MCF 10A (cell line): ENCODE data around the gene KLK13. TPM values are rescaled to one million over a fixed set of nuclear protein-coding genes. Genes with fewer than 3 reads are reported as not detected.
A peak's percentile ranks its signal among the peaks of the same experiment; 100 is the strongest.

ENCODE experiments used
- BruUV-seq: library from RNA; stranded (reverse); fragments of 400-500 nt; replicated peaks from 2 replicates; lab custom pipeline; 2021; lab: Mats Ljungman, UMichigan
- CTCF ChIA-PET: fragments of 300-600 bp; sonication (Branson Sonifier 250); formaldehyde crosslinking; extraction: SDS; loops from one replicate; lab custom pipeline; 2021; ENCODE audit warnings: antibody characterized with exemption, inconsistent platforms; lab: Yijun Ruan, JAX
- POLR2A ChIA-PET: fragments of 300-600, 350-650 bp; sonication (Branson Sonifier 250); formaldehyde crosslinking; extraction: SDS; loops from one replicate; lab custom pipeline; 2020; ENCODE audit warnings: antibody characterized with exemption, inconsistent platforms; lab: Yijun Ruan, JAX
- DNase-seq: peaks from one replicate; pipeline ENCODE4 v3.0.0-alpha.2; 2018; ENCODE audit not compliant: unreplicated experiment
- H3K27ac Mint-ChIP-seq: one replicate; pipeline ENCODE4 v1.8.0; 2022; ENCODE audit warnings: mild to moderate bottlenecking, low read depth, mixed read lengths; ENCODE audit not compliant: unreplicated experiment
- H3K27me3 Mint-ChIP-seq: one replicate; pipeline ENCODE4 v1.8.0; 2022; ENCODE audit warnings: mixed read lengths; ENCODE audit not compliant: insufficient read depth, unreplicated experiment
- H3K36me3 Mint-ChIP-seq: one replicate; pipeline ENCODE4 v1.8.0; 2022; ENCODE audit warnings: mild to moderate bottlenecking, moderate library complexity, mixed read lengths; ENCODE audit not compliant: insufficient read depth, unreplicated experiment
- H3K4me1 Mint-ChIP-seq: one replicate; pipeline ENCODE4 v1.8.0; 2022; ENCODE audit warnings: mixed read lengths; ENCODE audit not compliant: insufficient read depth, unreplicated experiment
- H3K4me3 Mint-ChIP-seq: one replicate; pipeline ENCODE4 v1.8.0; 2022; ENCODE audit warnings: mild to moderate bottlenecking, moderate library complexity, mixed read lengths; ENCODE audit not compliant: unreplicated experiment
- H3K9me3 Mint-ChIP-seq: one replicate; pipeline ENCODE4 v1.8.0; 2022; ENCODE audit warnings: mixed read lengths; ENCODE audit not compliant: unreplicated experiment
- intact Hi-C: fragments of 100-400 bp; cut with micrococcal nuclease; formaldehyde crosslinking; loops from 2 replicates; pipeline ENCODE4 v1.14.1; 2022
- total RNA-seq: library from RNA; stranded (reverse); gene quantifications from 2 replicates; pipeline ENCODE4 v1.2.3, GENCODE V29; 2022
- TF ChIP-seq, protein P1 (sequence below): fragments of 200-600 bp; IDR thresholded peaks from one replicate; pipeline ENCODE4 v1.8.0; 2022; ENCODE audit warnings: antibody characterized with exemption, mild to moderate bottlenecking; ENCODE audit not compliant: unreplicated experiment

Gene KLK13
- total RNA-seq, 1 experiment from 2014 or later = not detected

DNA sequence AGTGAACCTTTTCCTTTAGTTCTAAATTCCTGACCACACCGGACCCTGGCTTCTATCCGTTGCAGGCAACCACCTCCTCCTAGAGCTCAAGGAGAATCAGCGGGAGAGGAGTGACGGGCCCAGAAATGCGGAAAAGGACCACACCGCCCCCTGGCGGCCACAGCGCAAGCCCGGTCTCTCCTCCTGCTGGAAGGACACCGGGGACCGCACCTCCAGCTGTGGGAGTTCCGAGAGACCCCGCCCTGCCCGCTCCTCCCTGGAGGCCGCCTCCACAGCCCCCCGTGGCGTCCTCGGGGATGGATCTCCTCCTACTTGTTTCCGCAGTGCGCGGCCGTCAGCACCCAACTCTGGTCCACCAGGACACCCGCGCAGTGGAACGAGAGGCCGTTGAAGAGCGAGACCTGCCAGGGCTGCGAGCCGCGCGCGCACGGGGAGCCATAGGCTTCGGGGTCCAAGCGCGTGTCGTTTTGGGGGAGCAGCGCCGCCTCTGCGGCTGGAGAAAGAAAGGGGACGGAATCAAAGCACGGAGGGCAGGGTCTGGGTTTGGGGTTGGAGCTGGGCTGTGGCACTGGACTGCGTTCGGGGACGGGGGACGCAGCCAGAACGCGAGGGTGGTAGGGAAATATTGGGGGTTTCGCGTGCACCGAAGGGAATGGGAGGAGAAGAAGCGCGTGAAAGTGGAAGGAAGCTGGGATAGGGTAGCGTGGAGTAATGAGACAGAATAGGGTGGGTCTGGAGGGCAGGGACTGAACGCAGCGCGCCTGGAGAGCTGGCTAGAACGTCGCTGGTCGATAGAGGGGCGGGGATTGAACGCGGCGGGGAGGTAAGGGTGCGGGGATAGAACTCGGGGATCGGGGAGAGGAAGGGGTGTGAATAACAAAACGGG is 47.9 kb downstream of the KLK13 start:
- no TSS peak for BruUV-seq

DNA sequence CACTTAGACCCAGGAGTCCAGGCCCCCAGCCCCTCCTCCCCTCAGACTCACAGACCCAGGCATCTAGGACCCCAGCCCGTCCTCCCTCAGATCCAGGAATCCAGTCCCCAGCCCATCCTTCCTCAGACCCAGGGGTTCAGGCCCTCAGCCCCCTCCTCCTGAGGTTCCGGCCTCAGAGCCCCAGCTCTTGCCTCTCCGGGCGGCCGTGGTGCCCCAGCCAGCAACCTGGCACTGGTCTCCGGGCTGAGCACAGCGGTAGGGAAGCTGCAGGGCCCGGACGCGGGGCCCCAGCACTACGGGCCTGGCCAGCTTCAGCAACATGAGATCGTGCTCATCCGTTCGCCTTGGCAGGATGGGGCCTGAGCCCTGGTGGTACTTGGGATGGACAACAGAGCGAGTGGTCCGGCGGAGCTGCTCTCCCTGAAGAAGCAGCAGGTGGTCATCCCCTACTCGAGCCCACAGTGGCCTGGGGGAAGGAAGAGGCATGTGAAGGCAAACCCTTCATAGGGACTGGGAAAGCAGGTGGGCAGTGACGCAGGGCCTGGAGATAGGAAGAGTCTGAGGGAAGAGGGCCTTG is 49.1 kb downstream of the KLK13 start:
- Mint-ChIP-seq H3K4me1 (peaks cover 8% of the 10 kb centered on the region), H3K4me3 (no peak overlapping the region), H3K9me3 (no peaks in the 10 kb centered on the region), H3K27me3 (peaks cover 40% of the 10 kb centered on the region), H3K27ac (no peak overlapping the region), H3K36me3 (no peaks in the 10 kb centered on the region)
- CTCF ChIA-PET = interaction anchor here (0.6 to 2.8 kb wide), 6 partner anchors 19 to 142 kb away, joined by 3 to 13 read pairs (median 6); partner anchors contain the start of genes KLK12 and KLK2
- DNase-seq = no peak
- POLR2A ChIA-PET = no interaction called here
- intact Hi-C loops = loop anchor here (1.0 kb wide), 1 partner anchor 85 kb away; no protein-coding TSS in a partner anchor
- BruUV-seq = no TSS peak
- TF ChIP-seq, protein P1, sequence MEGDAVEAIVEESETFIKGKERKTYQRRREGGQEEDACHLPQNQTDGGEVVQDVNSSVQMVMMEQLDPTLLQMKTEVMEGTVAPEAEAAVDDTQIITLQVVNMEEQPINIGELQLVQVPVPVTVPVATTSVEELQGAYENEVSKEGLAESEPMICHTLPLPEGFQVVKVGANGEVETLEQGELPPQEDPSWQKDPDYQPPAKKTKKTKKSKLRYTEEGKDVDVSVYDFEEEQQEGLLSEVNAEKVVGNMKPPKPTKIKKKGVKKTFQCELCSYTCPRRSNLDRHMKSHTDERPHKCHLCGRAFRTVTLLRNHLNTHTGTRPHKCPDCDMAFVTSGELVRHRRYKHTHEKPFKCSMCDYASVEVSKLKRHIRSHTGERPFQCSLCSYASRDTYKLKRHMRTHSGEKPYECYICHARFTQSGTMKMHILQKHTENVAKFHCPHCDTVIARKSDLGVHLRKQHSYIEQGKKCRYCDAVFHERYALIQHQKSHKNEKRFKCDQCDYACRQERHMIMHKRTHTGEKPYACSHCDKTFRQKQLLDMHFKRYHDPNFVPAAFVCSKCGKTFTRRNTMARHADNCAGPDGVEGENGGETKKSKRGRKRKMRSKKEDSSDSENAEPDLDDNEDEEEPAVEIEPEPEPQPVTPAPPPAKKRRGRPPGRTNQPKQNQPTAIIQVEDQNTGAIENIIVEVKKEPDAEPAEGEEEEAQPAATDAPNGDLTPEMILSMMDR = no peak

More for the DNA sequence above, 47.9 kb downstream of the KLK13 start:
- no peaks in the 10 kb centered on the region for H3K36me3 Mint-ChIP-seq
- no peaks in the 10 kb centered on the region for H3K9me3 Mint-ChIP-seq
- H3K27me3 Mint-ChIP-seq = peaks cover 40% of the 10 kb centered on the region
- H3K27ac Mint-ChIP-seq = no peak overlapping the region
- no peak for DNase-seq
- H3K4me1 Mint-ChIP-seq = peaks cover 7% of the 10 kb centered on the region
- CTCF ChIA-PET = interaction anchor here (0.6 to 2.8 kb wide), 23 partner anchors 10 to 817 kb away, joined by 3 to 13 read pairs (median 4); partner anchors contain the start of genes KLK2 and KLK8
- POLR2A ChIA-PET = interaction anchor here (0.6 to 1.4 kb wide), 2 partner anchors 23 to 107 kb away, joined by 3 to 4 read pairs; no protein-coding TSS in a partner anchor
- intact Hi-C loops = loop anchor here (1.0 kb wide), 1 partner anchor 87 kb away; no protein-coding TSS in a partner anchor
- TF ChIP-seq, protein P1 = peak; percentile 59
- H3K4me3 Mint-ChIP-seq = peak overlapping the region; percentile 3

DNA sequence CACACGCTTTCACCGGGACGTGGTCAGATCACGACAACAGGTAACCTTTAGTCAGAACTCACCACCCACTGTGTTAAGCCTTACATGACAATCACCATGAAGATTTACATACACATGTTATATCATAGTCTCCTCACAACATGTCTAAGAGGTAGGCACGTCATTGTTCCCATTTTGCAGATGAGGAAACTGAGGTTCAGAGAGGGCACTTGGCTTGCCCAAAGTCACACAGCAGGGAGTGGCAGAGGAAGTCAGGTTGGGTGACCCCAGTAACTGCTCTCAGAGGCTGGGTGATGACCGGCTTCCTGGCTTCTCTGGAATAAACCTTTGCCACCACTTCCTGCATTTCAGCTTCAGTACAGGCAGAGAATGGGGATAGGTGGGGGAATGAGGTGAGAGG is 50.6 kb downstream of the KLK13 start:
- no peak for DNase-seq
- POLR2A ChIA-PET = no interaction called here
- BruUV-seq = no TSS peak
- CTCF ChIA-PET = no interaction called here
- intact Hi-C loops = no loop called here
- peaks cover 29% of the 10 kb centered on the region for H3K27me3 Mint-ChIP-seq
- H3K9me3 Mint-ChIP-seq = no peaks in the 10 kb centered on the region
- H3K36me3 Mint-ChIP-seq = no peaks in the 10 kb centered on the region
- no peak overlapping the region for H3K27ac Mint-ChIP-seq
- peaks cover 7% of the 10 kb centered on the region for H3K4me1 Mint-ChIP-seq
- TF ChIP-seq, protein P1 = no peak
- H3K4me3 Mint-ChIP-seq = no peak overlapping the region

DNA sequence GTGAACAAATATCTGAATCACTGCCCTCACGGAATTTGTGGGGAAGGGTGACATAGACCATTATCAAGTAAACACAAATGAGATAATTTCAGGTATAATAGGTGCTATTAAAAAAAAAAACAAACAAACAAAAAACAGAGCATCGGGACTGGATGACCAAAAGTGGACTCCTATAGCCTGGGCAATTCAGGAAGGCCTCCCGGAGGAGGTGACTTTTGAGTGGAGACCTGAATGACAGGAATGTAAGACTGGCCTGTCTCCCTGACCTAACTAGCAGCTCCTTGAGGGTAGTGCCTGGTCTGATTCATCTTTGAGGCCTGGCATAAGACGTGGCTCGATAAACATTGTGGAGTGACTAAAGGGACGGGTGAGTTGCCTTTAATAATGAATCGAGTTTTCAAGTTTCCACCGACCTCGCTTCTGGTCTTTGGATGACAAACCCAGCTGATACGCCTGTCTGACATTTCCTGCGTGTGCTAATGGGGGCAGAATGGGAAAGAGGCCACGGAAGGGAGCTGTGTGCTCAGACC is 52.2 kb downstream of the KLK13 start:
- no TSS peak for BruUV-seq

More for the DNA sequence above, 52.2 kb downstream of the KLK13 start:
- H3K27ac Mint-ChIP-seq = no peak overlapping the region
- ChIA-PET CTCF (interaction anchor here (1.0 kb wide), 1 partner anchor 84 kb away, joined by 3 read pairs; no protein-coding TSS in a partner anchor), POLR2A (no interaction called here)
- no peaks in the 10 kb centered on the region for H3K36me3 Mint-ChIP-seq
- H3K27me3 Mint-ChIP-seq = peaks cover 15% of the 10 kb centered on the region
- TF ChIP-seq, protein P1 = no peak
- no peak overlapping the region for H3K4me3 Mint-ChIP-seq
- DNase-seq = no peak
- peaks cover 7% of the 10 kb centered on the region for H3K4me1 Mint-ChIP-seq
- intact Hi-C loops = no loop called here
- no peaks in the 10 kb centered on the region for H3K9me3 Mint-ChIP-seq
